ENCODE data around the gene SEZ6L.

DNA sequence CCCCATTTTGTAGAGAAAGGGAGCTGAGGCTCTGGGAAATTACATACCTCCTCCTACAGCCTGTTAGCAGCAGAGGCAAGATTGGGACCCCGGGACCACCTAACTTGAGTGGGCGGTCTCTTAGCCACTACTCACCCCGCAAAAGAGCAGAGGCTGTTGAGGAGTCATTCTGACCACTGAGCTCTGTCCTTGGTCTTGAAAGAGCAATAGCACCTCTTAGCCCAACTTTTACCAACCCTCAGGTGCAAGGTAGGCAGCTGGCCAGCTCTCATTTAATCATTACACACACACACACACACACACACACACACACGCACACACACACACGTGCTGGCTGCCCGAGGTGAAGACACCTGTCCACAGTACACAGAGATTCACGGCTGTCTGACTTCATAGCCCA, 144.0 kb downstream of the SEZ6L start:
- no peak for TF ChIP-seq CTCF (IDR thresholded peaks at IDR 0.05)
- TF ChIP-seq POLR2AphosphoS5 (IDR thresholded peaks at IDR 0.05): no peak

Data from transverse colon (tissue), 4 donors.